Mucosa of descending colon (tissue), 3 donors: ENCODE data around the gene SRSF2. TPM values are rescaled to one million over a fixed set of nuclear protein-coding genes. Genes with fewer than 3 reads are reported as not detected.
"Not testable (repeated sequence)": the region's sequence is repeated elsewhere in the genome, so short reads cannot be mapped to it uniquely, and the experiment has no call there.

ENCODE experiments used
- ATAC-seq: fragments of 200-7000 bp; cut with Tn5 transposase; one replicate; pipeline ENCODE4 v1.9.1; 2020; ENCODE audit warnings: mild to moderate bottlenecking, moderate library complexity
- DNase-seq, 3 donors: peaks; one replicate each; pipeline ENCODE4 v3.0.0-alpha.2; 2020
- H3K36me3 ChIP-seq: fragments of 200-600 bp; one replicate; pipeline ENCODE4 v1.8.0; 2021; ENCODE audit warnings: low read depth, mild to moderate bottlenecking
- H3K4me1 ChIP-seq: fragments of 200-600 bp; one replicate; pipeline ENCODE4 v1.8.0; 2021; ENCODE audit warnings: low read depth, mild to moderate bottlenecking
- H3K4me3 ChIP-seq: fragments of 200-600 bp; one replicate; pipeline ENCODE4 v1.8.0; 2021; ENCODE audit warnings: mild to moderate bottlenecking
- H3K9me3 ChIP-seq: fragments of 200-600 bp; one replicate; pipeline ENCODE4 v1.8.0; 2021; ENCODE audit warnings: mild to moderate bottlenecking
- intact Hi-C, 2 donors: fragments of 100-400 bp; cut with DNase I in 1 of 2; cut with micrococcal nuclease in 1 of 2; formaldehyde crosslinking; loops; one replicate each; pipeline versions ENCODE4 v1.11.0 to v1.11.1; 2022; cut with DNase I, micrococcal nuclease
- total RNA-seq, 3 donors: library from RNA; stranded (reverse); fragmentation: NEBNext Ultra II Directional in 2 of 3; extraction: Animal tissue kit (Norgen Biotek cat#: 25700) in 2 of 3; gene quantifications; one replicate each; pipeline versions ENCODE4 v1.2.1 to v1.2.4, GENCODE V29; 2021 to 2023
- TF ChIP-seq, protein P1 (sequence below): fragments of 200-600 bp; IDR thresholded peaks from one replicate; pipeline ENCODE4 v1.8.0; 2022; ENCODE audit warnings: antibody characterized with exemption, mild to moderate bottlenecking
- donor health status: DM: no; HTN: no; CAD: no; lungs with moderate emphysema.
- donor health status: DM: no; HTN: no; CAD: no.
- donor health status: DM: no; HTN: yes; CAD: no.

Gene SRSF2
- total RNA-seq, 3 donors from 2014 or later, result 130 to 166 (median 134) TPM

DNA sequence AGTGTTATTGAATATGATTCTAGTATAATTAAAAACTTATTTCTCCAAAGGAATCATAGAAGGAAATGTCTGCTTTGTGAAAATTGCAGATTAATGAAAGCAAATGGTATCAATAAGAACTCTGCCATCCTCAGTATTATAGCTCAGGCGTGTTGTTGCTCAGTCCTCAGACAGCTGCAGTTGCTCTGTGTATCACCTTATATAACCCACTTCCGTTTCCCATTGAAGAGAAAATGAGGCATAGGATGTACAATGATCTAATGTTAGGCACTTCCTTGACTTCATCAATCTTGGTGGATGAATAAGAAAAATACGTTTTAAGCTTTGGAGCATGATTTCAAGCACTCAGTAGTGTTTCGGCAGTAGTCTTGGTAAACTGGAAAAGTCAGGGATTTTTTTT, 14.9 kb upstream of the SRSF2 start:
- H3K36me3 ChIP-seq, result no peaks in the 10 kb centered on the region
- H3K4me3 ChIP-seq, result no peak overlapping the region
- TF ChIP-seq, protein P1, sequence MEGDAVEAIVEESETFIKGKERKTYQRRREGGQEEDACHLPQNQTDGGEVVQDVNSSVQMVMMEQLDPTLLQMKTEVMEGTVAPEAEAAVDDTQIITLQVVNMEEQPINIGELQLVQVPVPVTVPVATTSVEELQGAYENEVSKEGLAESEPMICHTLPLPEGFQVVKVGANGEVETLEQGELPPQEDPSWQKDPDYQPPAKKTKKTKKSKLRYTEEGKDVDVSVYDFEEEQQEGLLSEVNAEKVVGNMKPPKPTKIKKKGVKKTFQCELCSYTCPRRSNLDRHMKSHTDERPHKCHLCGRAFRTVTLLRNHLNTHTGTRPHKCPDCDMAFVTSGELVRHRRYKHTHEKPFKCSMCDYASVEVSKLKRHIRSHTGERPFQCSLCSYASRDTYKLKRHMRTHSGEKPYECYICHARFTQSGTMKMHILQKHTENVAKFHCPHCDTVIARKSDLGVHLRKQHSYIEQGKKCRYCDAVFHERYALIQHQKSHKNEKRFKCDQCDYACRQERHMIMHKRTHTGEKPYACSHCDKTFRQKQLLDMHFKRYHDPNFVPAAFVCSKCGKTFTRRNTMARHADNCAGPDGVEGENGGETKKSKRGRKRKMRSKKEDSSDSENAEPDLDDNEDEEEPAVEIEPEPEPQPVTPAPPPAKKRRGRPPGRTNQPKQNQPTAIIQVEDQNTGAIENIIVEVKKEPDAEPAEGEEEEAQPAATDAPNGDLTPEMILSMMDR, result no peak
- ATAC-seq (peak; percentile 51), DNase-seq (no peak)
- no peaks in the 10 kb centered on the region for H3K9me3 ChIP-seq
- intact Hi-C loops, result no loop called here
- H3K4me1 ChIP-seq, result no peaks in the 10 kb centered on the region

DNA sequence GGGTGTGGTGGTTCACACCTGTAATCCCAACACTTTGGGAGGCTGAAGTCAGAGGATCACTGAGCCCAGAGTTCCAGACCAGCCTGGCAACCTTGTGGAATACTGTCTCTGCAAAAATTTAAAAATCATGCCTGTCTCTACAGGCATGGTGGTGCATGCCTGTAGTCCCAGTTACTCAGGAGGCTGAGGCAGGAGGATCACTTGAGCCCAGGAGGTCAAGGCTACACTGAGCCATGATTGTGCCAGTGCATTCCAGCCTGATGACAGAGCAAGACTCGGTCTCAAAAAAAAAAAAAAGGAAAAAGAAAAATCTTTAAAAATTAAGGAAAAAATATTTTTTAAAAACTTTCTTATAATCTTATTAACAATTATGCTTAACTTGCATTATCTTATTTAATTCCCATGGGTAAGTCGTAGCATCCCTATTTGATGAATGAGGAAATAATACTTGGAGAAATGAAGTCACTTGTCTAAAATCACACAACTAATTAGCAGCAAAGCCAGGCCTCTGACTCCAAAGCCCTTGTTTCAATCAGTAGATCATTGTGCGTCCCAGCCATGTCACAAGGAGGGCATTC, 14.4 kb upstream of the SRSF2 start:
- ATAC-seq (no peak), DNase-seq (no peak)
- Histone ChIP-seq H3K4me3 (no peak overlapping the region), H3K4me1 (no peaks in the 10 kb centered on the region), H3K36me3 (no peaks in the 10 kb centered on the region), H3K9me3 (no peaks in the 10 kb centered on the region)
- TF ChIP-seq, protein P1, result no peak
- intact Hi-C loops, result no loop called here

DNA sequence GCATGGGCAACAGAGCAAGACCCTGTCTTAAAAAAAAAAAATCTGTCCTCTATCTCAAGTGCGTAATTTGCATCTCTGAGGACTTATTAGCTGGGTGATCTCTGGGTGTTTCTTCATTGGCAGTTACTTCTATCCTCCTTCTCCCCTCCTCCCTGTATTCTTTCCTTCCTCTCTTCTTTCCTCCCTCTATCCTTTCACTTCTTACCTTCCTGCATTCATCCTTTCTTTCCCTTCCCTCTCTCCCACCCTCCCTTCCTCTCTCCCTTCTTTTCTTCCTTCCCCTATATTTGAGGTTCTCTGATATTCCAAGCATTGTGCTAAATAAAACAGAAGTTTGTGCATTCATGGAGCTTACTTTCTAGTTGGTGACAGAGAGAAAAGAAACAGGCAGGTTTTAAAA, 11.5 kb upstream of the SRSF2 start:
- intact Hi-C loops, result no loop called here
- no peaks in the 10 kb centered on the region for H3K36me3 ChIP-seq
- no peaks in the 10 kb centered on the region for H3K9me3 ChIP-seq
- DNase-seq (no peak), ATAC-seq (no peak)
- no peaks in the 10 kb centered on the region for H3K4me1 ChIP-seq
- no peak overlapping the region for H3K4me3 ChIP-seq
- TF ChIP-seq, protein P1, result no peak

DNA sequence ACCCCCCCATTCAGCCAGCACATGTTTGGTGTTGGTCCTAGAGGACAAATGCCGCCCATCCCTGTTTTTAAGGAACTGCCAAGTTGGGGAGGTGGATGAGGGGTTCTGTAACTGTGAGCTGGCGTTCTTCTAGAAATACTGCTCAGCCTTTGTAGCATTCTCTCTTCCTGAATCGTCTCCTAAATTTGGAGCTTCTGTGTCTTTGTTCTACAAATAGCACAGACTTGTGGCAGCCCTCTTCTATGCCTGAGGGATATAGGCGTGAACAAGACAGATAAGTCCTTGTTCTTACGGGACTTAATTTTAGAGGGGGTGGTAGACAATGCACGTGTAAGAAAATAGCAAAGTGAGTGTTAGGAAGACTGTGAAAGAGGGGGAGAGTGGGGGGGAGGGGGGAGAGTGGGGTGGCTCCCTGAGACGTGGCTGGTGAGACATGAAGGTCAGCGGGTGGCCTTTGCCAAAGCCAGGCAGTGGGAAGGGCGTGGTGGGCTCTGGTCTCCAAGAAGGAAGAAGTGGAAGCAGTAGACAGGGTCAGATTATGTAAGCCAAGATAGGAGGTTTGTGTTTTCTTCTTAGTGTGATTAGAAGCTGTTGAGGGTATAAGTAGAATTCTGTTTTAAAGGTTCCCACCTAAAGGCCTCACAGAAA, 10.7 kb upstream of the SRSF2 start:
- H3K36me3 ChIP-seq, result no peaks in the 10 kb centered on the region
- no peak for ATAC-seq

DNA sequence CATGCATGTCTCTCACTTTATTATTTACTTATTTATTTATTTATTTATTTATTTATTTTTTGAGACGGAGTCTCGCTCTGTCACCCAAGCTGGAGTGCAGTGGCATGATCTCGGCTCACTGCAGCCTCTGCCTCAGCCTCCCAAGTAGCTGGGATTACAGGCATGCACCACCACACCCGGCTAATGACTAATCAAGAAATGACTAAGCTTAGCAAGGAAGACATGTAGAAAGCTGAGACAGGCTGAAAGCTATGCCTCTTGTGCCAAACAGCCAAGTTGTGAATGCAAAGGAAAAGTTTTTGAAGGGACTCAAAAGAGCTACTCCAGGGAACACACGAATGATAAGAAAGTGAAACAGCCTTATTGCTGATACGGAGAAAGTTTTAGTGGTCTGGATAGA, 8.7 kb upstream of the SRSF2 start:
- H3K4me1 ChIP-seq, intact Hi-C loops, H3K4me3 ChIP-seq, H3K36me3 ChIP-seq, H3K9me3 ChIP-seq, DNase-seq, ATAC-seq: not testable (repeated sequence)

More for the DNA sequence above, 10.7 kb upstream of the SRSF2 start:
- Histone ChIP-seq H3K4me1 (no peaks in the 10 kb centered on the region), H3K4me3 (no peak overlapping the region), H3K9me3 (no peaks in the 10 kb centered on the region)
- intact Hi-C loops, result no loop called here
- TF ChIP-seq, protein P1, result no peak
- DNase-seq, result no peak

DNA sequence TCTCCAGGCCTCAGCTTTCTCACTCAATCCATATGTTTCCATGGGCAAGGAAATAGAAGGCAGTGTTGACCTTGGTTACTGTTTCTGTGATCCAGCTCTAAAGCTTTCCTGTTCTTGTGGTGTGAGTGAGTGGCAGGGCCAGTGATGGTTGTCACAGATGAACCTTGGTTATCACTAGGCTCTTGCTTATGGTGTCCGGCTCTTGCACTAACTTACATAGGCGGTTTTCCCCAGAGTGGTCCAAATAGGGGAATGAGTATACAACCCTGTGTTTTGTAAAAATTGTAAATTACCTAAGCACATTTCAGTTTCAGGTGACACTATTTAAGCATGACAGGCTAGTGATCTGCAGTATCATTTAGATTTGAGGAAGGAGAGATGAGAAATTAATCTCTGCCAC, 7.6 kb upstream of the SRSF2 start:
- no peak overlapping the region for H3K4me3 ChIP-seq
- H3K36me3 ChIP-seq, result no peaks in the 10 kb centered on the region
- intact Hi-C loops, result no loop called here
- no peak for ATAC-seq
- H3K9me3 ChIP-seq, result no peaks in the 10 kb centered on the region
- TF ChIP-seq, protein P1, result no peak
- no peak for DNase-seq
- H3K4me1 ChIP-seq, result no peaks in the 10 kb centered on the region
